Measurements from ENCODE around the gene SOX8.

SOX8 gene

GRCh38 chr16:970386-970765, 11.2 kb upstream of the SOX8 start:
- TF ChIP-seq, protein P1, sequence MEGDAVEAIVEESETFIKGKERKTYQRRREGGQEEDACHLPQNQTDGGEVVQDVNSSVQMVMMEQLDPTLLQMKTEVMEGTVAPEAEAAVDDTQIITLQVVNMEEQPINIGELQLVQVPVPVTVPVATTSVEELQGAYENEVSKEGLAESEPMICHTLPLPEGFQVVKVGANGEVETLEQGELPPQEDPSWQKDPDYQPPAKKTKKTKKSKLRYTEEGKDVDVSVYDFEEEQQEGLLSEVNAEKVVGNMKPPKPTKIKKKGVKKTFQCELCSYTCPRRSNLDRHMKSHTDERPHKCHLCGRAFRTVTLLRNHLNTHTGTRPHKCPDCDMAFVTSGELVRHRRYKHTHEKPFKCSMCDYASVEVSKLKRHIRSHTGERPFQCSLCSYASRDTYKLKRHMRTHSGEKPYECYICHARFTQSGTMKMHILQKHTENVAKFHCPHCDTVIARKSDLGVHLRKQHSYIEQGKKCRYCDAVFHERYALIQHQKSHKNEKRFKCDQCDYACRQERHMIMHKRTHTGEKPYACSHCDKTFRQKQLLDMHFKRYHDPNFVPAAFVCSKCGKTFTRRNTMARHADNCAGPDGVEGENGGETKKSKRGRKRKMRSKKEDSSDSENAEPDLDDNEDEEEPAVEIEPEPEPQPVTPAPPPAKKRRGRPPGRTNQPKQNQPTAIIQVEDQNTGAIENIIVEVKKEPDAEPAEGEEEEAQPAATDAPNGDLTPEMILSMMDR (IDR thresholded peaks at IDR 0.05; ENCODE audit: low read depth, low read length): no peak
- DNase-seq (ENCODE audit: extremely low read depth, low read depth): no peak

GRCh38 chr16:970766-971581, 10.6 kb upstream of the SOX8 start, which contains the start of gene LMF1:
TSS of gene LMF1 (minus strand) at chr16:970984. CDS start at chr16:970980, 4 bp downstream.
- TF ChIP-seq, protein P1 (IDR thresholded peaks at IDR 0.05; ENCODE audit: low read depth, low read length): no peak
- peak; percentile 63 for DNase-seq (ENCODE audit: extremely low read depth, low read depth)

DNA sequence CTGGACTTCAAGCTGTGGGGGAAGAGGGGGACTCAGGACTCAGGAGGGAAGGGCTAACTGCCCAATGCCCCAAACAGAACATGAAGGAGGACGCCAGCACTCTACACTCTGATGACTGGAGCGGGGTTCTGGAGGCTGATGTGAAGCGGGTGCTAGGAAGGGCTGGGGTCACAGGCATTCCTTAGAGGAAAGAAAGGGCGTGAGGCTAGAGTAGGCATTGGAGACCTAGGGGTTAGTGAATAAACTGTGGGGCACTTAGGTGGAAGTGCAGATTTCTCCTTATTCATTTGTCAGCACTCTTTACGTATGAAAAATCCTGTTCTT, 10.0 kb upstream of the SOX8 start:
- no peak for DNase-seq (ENCODE audit: extremely low read depth, low read depth)
- TF ChIP-seq, protein P1 (IDR thresholded peaks at IDR 0.05; ENCODE audit: low read depth, low read length): no peak

DNA sequence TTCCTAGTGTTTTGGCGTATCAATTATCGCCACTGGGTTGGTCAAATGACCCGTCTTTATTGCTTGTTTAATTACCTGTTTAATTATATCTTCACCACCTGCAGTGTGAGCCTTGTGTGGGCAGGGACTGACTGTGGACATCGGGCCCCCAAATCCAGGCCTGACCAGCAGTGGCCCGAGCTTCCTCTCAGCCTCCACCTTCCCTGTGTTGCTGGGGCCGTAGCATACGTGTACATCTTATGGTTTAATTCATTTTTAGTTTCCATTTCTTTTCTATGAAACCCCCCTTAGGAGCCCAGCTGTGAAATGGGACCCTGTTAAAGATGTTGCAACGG, 9.6 kb upstream of the SOX8 start:
- TF ChIP-seq, protein P1 (IDR thresholded peaks at IDR 0.05; ENCODE audit: low read depth, low read length): no peak
- DNase-seq (ENCODE audit: extremely low read depth, low read depth): no peak

- TF ChIP-seq, protein P1 (IDR thresholded peaks at IDR 0.05; ENCODE audit: low read depth, low read length): no peak
Measured at GRCh38 chr16:972316-973002, 9.1 kb upstream of the SOX8 start.

DNA sequence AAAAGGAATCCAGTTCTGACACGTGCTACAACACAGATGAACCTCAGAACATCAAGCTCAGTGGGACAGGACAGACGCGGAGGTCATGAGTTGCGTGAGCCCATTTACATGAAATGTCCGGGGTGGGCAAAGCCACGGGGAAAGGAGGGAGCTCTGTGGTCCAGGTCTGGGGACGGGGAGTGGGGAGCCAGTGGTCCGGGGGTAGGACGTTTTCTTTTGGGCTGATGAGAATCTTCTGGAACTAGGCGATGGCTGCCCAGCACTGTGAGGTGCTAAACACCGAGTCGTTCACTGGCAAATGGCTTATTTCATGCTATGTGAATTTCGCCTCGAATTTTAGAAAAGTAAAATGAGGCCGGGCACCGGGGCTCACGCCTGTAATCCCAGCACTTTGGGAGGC, 8.2 kb upstream of the SOX8 start:
- DNase-seq (ENCODE audit: extremely low read depth, low read depth): no peak
- TF ChIP-seq, protein P1 (IDR thresholded peaks at IDR 0.05; ENCODE audit: low read depth, low read length): no peak

More at GRCh38 chr16:972316-973002, 9.1 kb upstream of the SOX8 start:
- DNase-seq (ENCODE audit: extremely low read depth, low read depth): no peak

DNA sequence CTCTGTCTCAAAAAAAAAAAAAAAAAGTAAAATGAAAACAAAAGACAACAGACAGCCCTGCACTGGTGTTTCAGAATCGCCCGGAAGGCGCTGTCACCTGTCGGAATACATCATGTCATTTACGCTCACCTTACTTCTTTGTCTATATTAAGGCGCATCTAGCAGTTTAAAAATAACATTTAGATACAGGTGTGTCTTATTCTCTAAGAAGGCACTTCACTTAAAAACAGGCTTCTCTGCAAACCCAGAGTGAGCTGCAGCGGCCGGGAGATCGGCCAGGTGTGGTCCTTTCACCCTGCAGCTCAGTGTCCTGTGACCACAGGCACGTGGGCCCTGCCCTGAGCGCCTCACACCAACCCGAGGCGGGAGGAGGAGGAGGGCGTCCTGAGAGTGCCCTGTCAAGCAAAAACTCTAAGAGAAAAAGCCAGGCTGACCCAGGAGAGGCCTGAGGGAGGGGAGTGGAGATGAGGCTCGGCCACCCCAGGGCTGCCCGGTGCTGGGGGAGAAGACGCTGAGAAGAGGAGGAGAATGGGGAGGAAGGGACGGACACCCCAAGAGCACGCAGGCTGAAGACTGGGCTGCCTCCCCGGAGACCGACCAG, 7.5 kb upstream of the SOX8 start:
- TF ChIP-seq, protein P1 (IDR thresholded peaks at IDR 0.05; ENCODE audit: low read depth, low read length): no peak
- DNase-seq (ENCODE audit: extremely low read depth, low read depth): no peak
